ENCODE data around the gene NRG2.

- no peak for TF ChIP-seq ISL1 (CRISPR knock-in tag; IDR thresholded peaks at IDR 0.05)
- no peak for TF ChIP-seq CREB5 (CRISPR knock-in tag; IDR thresholded peaks at IDR 0.05; ENCODE audit: low read depth)
- no peak for TF ChIP-seq SNAI2 (CRISPR knock-in tag; IDR thresholded peaks at IDR 0.05)
- TF ChIP-seq ZFP3 (CRISPR knock-in tag; IDR thresholded peaks at IDR 0.05), result no peak
Observed at GRCh38 chr5:140084541-140084940, 41.4 kb upstream of the NRG2 start.
